ENCODE results near the gene MTX3.
A peak's percentile ranks its signal among the peaks of the same experiment; 100 is the strongest.

The MTX3 gene, protein sequence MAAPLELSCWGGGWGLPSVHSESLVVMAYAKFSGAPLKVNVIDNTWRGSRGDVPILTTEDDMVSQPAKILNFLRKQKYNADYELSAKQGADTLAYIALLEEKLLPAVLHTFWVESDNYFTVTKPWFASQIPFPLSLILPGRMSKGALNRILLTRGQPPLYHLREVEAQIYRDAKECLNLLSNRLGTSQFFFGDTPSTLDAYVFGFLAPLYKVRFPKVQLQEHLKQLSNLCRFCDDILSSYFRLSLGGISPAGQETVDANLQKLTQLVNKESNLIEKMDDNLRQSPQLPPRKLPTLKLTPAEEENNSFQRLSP

GRCh38 chr5:79990598-79991507, at the start of gene MTX3:
TSS of gene MTX3 (minus strand) at chr5:79991262. CDS start at chr5:79991238, 24 bp downstream.
- peak; percentile 68 to 75 for DNase-seq (ENCODE audit: low read depth in 1 of 2, low spot score in 1 of 2)

DNA sequence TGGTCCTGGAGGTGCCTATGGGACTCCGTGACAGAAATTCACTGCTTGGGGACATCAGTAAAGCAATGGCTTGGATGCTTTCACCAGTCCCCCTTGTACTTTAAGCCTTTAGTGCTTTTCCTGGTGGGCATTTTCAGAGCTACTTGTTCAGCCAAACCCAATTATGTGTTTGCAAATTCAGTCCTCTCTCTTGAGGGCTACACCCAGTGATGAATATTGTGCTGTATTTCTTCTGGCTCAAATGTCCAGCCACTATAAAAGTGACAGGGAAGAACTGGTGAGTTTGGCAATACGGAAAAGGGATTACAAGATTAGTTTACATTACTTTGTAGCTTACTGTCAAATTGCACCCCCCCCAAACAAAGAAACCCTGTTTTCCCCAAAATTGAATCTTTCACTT, 48.6 kb upstream of the MTX3 start:
- no peak for DNase-seq (ENCODE audit: low read depth in 1 of 2, low spot score in 1 of 2)

DNA sequence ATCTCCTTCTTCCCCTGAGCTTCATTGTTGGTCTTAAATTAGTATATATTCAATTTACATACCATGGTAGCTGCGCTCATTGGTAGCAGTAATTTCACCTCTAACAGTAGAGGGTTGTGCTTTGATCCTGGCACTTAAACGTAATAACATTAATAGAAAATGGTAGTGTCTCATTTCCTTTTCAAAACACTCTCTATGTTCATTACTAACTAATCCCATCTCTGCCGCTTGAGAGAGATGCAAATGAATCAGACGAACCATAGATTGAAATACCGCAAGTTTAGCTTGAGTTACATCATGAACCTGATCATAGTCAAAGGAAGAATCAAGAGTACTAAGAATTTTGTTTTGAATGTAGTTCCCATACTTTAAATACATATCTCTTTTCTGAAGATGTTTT, 46.3 kb upstream of the MTX3 start:
- DNase-seq (ENCODE audit: low read depth in 1 of 2, low spot score in 1 of 2) = no peak

DNA sequence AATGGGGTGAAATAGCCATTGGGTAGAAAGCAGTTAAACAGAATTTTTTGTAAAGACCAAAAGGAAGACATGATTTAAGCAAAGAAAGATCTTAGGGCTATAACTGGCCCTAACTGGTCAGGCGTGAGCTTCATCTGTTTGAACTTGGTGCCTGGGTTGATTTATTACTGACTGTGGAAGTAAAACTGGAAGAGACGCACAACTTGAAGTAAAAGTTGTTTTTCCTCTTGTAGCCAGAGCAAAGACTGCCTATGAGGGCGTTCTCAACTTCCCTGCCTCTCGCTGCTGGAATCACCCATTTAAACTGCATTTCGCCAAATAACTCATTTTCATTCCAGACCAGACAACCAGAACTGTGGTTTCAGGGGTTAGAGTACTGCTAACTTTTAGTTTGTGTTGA, 45.6 kb upstream of the MTX3 start:
- DNase-seq (ENCODE audit: low read depth in 1 of 2, low spot score in 1 of 2) = no peak

- no peak for DNase-seq (ENCODE audit: low read depth in 1 of 2, low spot score in 1 of 2)
Observed at GRCh38 chr5:80035839-80036238, 44.8 kb upstream of the MTX3 start.

GRCh38 chr5:80034962-80035821, 44.1 kb upstream of the MTX3 start, which contains the start of gene THBS4:
TSS of gene THBS4 (plus strand) at chr5:80035348. CDS start at chr5:80035538, 190 bp downstream.
- no peak for DNase-seq (ENCODE audit: low read depth in 1 of 2, low spot score in 1 of 2)

GRCh38 chr5:80034559-80034958, 43.5 kb upstream of the MTX3 start:
- DNase-seq (ENCODE audit: low read depth in 1 of 2, low spot score in 1 of 2) = no peak

DNA sequence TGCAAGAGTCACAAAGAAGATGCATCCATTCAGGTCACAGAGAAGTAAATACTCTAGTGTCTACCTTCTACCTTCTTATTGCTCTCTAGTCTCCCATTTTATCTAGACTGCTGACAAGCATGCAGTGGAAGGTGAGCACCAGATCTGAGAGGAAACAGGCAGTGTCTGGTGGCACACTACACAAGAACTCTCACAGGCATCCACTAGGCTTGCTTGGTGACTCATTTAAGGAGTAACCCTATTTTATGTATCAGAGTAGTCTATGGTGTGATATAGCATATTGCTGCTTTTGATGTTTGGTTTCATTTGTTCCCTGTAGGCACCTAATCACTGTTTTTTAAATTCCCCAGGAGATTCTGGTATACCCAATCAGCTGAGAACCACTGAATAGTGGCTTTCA, 42.5 kb upstream of the MTX3 start:
- no peak for DNase-seq (ENCODE audit: low read depth in 1 of 2, low spot score in 1 of 2)

- DNase-seq (ENCODE audit: low read depth in 1 of 2, low spot score in 1 of 2) = no peak
Observed at GRCh38 chr5:80031109-80031508, 40.0 kb upstream of the MTX3 start.

DNA sequence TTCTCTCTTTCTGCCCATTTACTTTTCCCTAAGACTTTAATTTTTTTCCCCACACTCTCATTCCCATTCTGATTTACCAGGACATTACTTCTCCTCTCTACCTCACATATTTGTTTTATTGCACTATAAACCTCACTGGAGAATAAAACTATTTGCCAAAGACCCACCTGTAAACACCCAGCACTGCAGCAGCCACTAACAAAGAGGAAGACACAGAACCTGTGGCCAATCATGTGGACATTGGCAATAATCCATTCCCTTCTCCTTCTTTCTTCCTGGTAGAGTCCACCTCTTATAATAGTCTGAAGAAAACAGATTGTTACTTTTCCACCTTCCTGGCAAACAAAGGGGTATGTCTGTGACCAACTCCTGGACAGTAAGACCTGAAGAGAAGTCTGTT, 35.8 kb upstream of the MTX3 start:
- DNase-seq (ENCODE audit: low read depth in 1 of 2, low spot score in 1 of 2) = no peak

DNA sequence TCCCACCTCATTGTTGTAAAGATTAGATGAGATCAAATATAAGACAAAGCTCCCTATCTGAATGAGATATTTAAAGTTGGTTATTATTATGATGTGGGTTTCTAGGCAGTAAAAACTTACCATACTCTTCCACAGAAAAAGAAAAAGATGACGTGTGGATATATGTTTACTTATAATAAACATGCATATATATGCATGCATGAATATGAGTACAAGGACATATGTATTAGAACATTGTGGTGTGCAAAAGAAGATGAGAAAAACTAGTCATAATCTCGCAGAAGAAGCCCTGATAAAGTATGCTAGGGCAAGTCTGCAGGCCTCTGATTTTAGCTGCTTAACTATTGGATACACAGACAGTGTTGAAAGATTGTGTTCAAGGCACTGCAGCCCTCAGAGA, 34.0 kb upstream of the MTX3 start:
- no peak for DNase-seq (ENCODE audit: low read depth in 1 of 2, low spot score in 1 of 2)

GRCh38 chr5:80010754-80011392, 19.8 kb upstream of the MTX3 start:
- DNase-seq (ENCODE audit: low read depth in 1 of 2, low spot score in 1 of 2) = no peak

DNA sequence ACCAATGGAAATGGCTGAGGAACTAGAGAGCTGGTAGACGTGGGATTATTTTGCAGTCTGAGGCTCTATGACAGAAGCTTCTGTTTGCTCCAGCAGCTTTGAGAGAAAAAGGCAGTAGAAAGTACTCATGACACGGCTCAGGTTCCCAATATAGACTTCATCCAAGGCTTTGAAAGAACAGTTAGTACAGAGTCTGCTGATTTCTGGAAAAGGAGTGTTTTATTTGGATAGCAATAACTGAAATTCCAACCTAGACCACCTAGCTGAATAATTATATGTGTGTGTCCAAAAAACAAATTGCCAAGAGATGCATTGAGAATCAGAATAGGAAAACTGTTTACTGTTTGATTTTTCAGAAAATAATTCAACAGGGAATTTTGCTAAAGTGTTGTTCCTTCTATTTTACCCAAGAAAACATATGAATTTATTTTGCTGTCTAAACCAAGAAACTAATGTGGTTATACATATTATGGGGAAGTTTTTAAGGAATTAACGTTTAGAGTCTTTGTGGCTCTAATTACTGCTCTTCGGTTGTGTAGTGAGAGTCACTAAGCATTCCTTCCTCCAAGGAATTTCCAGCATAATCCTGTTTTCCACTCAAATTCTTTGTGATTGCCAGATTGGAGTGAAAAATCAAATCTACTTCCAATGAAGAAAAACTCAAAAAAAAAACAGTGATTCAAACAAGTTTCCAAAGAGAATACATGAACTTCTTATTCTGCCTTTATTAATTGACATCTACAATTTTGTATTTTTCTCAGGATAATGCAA, 18.1 kb upstream of the MTX3 start:
- no peak for DNase-seq (ENCODE audit: low read depth in 1 of 2, low spot score in 1 of 2)

DNA sequence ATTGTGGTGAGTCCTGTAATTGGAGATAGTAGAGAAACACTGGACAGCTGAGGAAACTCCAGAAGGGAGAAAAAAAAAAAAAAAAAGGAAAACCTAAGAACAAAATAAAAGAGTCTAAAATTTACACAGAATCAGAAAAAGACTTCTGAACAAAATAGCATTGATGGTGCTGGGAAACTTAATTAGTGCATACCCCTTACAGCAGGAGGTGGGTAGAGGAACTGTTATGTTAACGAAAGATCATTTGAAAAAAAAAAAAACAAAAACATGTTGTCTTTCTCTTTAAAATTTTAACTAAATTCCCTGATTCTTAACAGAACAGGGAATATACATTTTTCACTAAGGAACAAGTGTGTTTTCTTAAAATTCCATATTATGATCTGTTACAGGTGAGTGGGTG, 11.6 kb upstream of the MTX3 start:
- no peak for DNase-seq (ENCODE audit: low read depth in 1 of 2, low spot score in 1 of 2)

GRCh38 chr5:79999722-80000121, 8.7 kb upstream of the MTX3 start:
- no peak for DNase-seq (ENCODE audit: low read depth in 1 of 2, low spot score in 1 of 2)

DNA sequence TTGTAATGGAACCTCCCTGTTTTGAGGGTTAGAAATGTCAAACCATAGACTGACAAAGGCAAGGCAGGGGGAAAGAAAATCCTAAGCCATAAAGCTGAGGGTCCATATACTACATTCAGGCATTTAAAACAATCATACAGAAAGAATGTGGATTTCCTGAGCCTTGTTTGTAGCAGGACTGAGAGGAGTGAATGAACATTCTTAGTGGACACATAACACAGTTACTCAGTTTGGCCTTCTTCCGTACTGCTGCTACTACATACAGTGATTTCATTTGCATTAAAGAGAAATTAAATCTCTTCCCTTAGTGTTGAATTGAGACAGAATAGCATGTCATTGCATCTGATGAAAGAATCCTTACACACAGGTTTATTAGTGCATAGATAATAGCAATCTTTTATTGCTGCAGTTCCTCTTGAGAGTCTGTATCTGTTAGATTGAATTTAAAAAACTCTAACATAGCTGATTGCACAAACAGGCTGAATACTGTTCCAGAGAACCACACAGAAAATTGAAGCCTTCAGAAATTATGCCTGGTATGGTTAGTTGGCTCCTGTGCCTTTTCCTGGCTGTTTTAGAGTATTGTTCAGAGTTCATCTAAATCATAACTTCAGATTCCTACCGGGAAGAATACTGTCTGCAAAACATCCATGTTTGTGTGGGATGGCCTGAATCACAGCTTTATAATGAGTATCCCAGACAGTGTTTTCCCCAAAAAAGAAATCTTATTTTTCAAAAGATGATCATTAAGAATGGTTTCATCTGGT, 2.0 kb upstream of the MTX3 start:
- DNase-seq (ENCODE audit: low read depth in 1 of 2, low spot score in 1 of 2) = no peak

DNA sequence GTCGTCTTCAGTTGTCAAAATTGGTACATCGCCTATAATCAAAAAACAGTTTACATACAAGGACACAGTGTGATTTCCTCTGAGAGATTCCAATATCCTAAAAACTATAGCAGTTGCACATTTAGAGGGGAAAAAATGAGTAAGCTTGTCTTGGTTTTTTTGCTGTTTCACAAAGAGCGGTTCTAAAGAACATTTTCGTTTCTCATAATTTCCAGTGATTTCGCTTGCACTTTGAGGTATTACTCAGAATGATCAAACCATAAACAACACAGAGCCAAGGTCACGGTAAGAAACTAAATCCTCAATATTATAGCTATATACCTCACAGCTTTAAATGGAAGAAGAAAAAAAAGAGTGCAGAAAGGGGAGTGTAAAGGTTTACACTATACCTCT, 861 bp downstream of the MTX3 start:
- no peak for DNase-seq (ENCODE audit: low read depth in 1 of 2, low spot score in 1 of 2)

GRCh38 chr5:79986260-79986659, 4.8 kb downstream of the MTX3 start:
- no peak for DNase-seq (ENCODE audit: low read depth in 1 of 2, low spot score in 1 of 2)

- no peak for DNase-seq (ENCODE audit: low read depth in 1 of 2, low spot score in 1 of 2)
Observed at GRCh38 chr5:79985288-79985687, 5.8 kb downstream of the MTX3 start.

Data from activated T-helper 1 cell treated with anti-CD3 and anti-CD28 coated beads, Interleukin-2, amount 50 U/mL, for 16 hours (primary cell).